Stomach (tissue), 4 donors: ENCODE results near the gene FLYWCH2.

Source experiments
- CTCF ChIP-seq, 7 experiments: fragments of 450-650 bp in 4 of 7; fragments of 200-600 bp in 3 of 7; sonication (generic) in 3 of 7; IDR thresholded peaks; one replicate each; pipeline ENCODE4 v1.5.1; 2016 to 2019; ENCODE audit warnings: antibody characterized with exemption in 7 of 7, control low read depth in 2 of 7, mild to moderate bottlenecking in 1 of 7
- POLR2A ChIP-seq, 4 donors: fragments of 450-650 bp; IDR thresholded peaks; one replicate each; pipeline ENCODE4 v1.6.1; 2016; ENCODE audit warnings: antibody characterized with exemption in 4 of 4, control low read depth in 2 of 4, mild to moderate bottlenecking in 1 of 4, moderate library complexity in 1 of 4
- POLR2AphosphoS5 ChIP-seq, 3 donors: sonication (generic); formaldehyde crosslinking; IDR thresholded peaks; one replicate each; pipeline ENCODE4 v1.6.1; 2016; ENCODE audit warnings: antibody characterized with exemption in 3 of 3

- TF ChIP-seq POLR2AphosphoS5 (IDR thresholded peaks at IDR 0.05) (peak; percentile 73 to 97 (median 89)), POLR2A (IDR thresholded peaks at IDR 0.05) (no peak), CTCF (IDR thresholded peaks at IDR 0.05) (peak in 1 of 7 experiments; percentile 11)
Measured at GRCh38 chr16:2911638-2912329, 28.8 kb downstream of the FLYWCH2 start, which contains the start of gene FLYWCH1.
